ENCODE results near the gene PROSER2.

- TF ChIP-seq, protein P1, sequence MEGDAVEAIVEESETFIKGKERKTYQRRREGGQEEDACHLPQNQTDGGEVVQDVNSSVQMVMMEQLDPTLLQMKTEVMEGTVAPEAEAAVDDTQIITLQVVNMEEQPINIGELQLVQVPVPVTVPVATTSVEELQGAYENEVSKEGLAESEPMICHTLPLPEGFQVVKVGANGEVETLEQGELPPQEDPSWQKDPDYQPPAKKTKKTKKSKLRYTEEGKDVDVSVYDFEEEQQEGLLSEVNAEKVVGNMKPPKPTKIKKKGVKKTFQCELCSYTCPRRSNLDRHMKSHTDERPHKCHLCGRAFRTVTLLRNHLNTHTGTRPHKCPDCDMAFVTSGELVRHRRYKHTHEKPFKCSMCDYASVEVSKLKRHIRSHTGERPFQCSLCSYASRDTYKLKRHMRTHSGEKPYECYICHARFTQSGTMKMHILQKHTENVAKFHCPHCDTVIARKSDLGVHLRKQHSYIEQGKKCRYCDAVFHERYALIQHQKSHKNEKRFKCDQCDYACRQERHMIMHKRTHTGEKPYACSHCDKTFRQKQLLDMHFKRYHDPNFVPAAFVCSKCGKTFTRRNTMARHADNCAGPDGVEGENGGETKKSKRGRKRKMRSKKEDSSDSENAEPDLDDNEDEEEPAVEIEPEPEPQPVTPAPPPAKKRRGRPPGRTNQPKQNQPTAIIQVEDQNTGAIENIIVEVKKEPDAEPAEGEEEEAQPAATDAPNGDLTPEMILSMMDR (IDR thresholded peaks at IDR 0.05 in 8 of 11, conservative IDR thresholded peaks at IDR 0.05 in 3 of 11) = no peak
- TF ChIP-seq POLR2A (IDR thresholded peaks at IDR 0.05) (no peak), POLR2AphosphoS5 (IDR thresholded peaks at IDR 0.05) (no peak)
Observed at GRCh38 chr10:11913079-11913641, 90.0 kb downstream of the PROSER2 start.

All from spleen (tissue), 7 donors.